Activated effector memory CD4-positive, alpha-beta T cell treated with anti-CD3 and anti-CD28 coated beads, Interleukin-2, amount 50 U/mL, for 16 hours (primary cell): ENCODE data around the gene PCGF6.
"Not testable (repeated sequence)": the region's sequence is repeated elsewhere in the genome, so short reads cannot be mapped to it uniquely, and the experiment has no call there.

Source experiments
- DNase-seq: peaks from one replicate; pipeline ENCODE4 v3.0.0-alpha.2; 2020

Gene PCGF6, protein sequence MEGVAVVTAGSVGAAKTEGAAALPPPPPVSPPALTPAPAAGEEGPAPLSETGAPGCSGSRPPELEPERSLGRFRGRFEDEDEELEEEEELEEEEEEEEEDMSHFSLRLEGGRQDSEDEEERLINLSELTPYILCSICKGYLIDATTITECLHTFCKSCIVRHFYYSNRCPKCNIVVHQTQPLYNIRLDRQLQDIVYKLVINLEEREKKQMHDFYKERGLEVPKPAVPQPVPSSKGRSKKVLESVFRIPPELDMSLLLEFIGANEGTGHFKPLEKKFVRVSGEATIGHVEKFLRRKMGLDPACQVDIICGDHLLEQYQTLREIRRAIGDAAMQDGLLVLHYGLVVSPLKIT

DNA sequence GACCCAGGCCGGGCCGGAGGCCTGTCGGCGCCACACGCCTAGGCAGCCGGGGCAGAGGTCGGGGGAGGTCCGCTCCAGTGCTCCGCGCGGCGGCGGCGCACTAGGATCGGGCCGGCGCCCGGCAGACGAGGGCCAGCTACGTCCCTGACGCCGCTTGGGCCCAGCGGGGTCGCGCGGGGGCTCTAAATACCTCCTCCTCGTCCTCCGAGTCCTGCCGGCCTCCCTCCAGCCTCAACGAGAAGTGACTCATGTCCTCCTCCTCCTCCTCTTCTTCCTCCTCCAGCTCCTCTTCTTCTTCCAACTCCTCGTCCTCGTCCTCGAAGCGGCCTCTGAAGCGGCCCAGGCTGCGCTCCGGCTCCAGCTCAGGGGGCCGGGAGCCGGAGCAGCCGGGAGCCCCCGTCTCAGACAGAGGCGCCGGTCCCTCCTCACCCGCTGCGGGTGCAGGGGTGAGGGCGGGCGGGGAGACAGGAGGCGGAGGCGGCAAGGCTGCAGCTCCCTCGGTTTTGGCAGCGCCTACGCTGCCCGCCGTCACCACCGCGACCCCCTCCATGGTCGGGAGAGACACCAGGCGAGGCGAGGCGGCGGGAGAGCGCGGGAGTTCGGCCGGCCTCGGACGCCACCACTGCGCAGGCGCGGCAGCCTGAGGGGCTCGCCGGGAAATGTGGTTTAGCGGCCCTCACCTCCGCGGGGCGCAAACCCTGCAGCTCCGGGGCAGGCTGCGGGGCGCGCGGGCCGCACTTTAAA lies at the start of gene PCGF6:
Gene PCGF6 (minus strand): TSS at position 624 of the 744 bp plus-strand sequence. CDS start 74 bp downstream, at position 550.
- peak; percentile 89 for DNase-seq

GRCh38 chr10:103397191-103397825 lies 46.4 kb upstream of the PCGF6 start:
- no peak for DNase-seq

GRCh38 chr10:103396789-103397087 lies 45.8 kb upstream of the PCGF6 start:
- DNase-seq, result no peak

DNA sequence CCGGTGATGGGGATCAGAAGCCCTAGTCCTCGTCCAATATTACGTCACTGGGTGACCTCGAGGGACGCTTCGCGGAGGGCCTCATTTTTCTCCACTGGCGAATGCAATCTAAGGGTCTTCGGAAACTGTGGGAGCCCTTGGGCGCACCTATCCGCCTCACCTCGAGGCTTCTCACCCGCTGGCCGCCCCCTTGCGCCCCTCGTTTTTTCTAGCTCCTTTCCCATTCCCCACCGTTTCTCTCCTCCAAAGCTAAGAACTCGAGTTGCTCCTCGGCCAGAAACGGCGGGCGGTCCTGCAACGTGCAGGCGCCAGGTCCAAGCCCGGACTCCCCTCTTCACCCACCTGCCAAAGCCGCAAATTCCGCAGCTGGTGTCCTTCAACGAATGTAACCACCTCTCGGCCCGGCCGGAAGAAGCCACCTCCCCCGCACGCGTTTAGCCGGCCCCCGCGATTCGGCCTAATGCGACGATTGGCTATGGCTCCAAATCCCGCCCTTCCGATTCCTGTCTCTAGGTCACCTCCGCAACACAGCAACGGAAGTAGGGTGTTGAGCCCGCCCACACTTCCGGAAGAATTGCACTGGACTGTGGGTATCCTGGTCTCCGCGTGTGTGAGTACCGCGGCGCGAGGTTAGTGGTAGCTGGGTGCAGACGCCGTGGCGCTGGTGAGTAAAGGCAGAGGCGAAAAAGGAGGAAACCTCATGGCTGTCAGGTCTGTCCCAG lies 45.3 kb upstream of the PCGF6 start, which contains the start of the genes ATP5MK and PDCD11:
Gene ATP5MK (minus strand): TSS at position 409 of the 722 bp plus-strand sequence. CDS start 4,018 bp downstream, outside the sequence.
Gene PDCD11 (plus strand): TSS at position 560 of the 722 bp plus-strand sequence. CDS start 1,801 bp downstream, outside the sequence.
- DNase-seq, result peak; percentile 99

DNA sequence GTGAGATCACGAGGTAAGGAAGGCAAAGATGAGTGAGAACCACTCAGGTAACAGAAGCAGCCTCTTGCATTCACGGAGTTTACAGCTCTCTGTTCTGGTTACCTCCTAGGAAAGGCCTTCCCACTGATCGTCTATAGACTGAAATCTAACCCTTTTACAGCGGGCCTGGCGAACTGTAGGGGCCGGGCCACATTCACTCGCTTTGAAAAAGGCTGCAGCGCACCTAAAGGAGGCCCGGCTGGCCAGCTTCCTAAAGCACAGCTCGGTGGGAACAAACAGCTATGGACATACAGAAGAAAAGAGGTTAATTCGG lies 44.8 kb upstream of the PCGF6 start:
- DNase-seq, result no peak

GRCh38 chr10:103394180-103394579 lies 43.2 kb upstream of the PCGF6 start:
- no peak for DNase-seq

DNA sequence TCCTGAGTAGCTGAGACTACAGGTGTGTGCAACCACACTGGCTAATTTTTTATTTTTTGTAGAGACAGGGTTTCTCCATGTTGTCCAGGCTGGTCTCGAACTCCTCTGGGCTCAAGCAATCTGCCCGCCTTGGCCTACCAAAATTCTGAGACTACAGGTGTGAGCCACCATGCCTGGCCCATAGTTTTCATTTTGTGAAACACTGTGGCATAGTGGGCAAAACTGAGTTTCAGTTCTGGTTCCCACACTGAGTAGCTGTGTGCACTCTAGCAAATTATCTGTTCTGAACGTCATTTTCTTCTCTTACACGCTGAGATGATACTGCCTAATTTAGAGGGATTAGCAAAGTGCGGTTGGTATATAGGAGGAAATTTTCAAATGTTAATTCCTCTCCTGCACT lies 31.8 kb upstream of the PCGF6 start:
- DNase-seq, result no peak

GRCh38 chr10:103374263-103374662 lies 23.3 kb upstream of the PCGF6 start:
- DNase-seq, result no peak

- DNase-seq, result no peak
Measured at GRCh38 chr10:103373544-103373943, 22.6 kb upstream of the PCGF6 start.

DNA sequence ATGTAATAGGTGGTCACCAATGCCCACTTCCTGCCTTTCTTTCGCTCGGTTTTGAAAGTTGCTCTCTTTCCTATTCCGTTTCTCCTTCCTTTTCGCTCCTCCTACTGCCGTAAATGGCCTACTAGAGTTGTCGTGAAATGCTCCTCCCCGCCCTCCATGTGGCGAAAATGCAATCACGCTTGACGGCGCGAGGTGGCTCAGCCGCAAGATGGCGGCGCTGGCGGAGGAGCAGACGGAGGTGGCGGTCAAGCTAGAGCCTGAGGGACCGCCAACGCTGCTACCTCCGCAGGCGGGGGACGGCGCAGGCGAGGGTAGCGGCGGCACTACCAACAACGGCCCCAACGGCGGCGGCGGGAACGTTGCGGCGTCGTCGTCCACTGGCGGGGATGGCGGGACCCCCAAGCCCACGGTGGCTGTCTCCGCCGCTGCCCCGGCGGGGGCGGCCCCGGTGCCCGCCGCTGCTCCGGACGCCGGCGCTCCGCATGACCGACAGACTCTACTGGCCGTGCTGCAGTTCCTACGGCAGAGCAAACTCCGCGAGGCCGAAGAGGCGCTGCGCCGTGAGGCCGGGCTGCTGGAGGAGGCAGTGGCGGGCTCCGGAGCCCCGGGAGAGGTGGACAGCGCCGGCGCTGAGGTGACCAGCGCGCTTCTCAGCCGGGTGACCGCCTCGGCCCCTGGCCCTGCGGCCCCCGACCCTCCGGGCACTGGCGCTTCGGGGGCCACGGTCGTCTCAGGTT lies 17.0 kb upstream of the PCGF6 start, which contains the start of gene TAF5:
Gene TAF5 (plus strand): TSS at position 195 of the 737 bp plus-strand sequence. CDS start 14 bp downstream, at position 209.
- DNase-seq, result peak; percentile 95

DNA sequence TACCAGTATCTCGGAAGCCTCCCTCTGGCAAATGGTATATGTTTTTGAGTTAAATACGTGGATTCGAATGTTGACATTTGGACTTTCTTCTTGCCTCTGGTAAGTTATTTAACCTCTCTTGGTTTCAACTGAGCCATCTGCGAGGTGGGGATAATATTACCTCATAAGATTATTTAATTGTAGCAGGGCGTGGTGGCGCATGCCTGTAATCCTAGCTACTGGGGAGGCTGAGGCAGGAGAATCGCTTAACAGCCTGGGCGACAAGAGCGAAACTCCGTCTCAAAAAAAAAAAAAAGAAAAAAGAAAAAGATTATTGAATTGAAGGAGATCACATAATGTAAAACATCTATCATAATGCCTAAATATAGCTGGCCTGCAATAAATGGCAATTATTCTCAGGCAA lies 16.4 kb upstream of the PCGF6 start:
- DNase-seq, result no peak

- DNase-seq, result not testable (repeated sequence)
Measured at GRCh38 chr10:103360791-103361190, 9.9 kb upstream of the PCGF6 start.

DNA sequence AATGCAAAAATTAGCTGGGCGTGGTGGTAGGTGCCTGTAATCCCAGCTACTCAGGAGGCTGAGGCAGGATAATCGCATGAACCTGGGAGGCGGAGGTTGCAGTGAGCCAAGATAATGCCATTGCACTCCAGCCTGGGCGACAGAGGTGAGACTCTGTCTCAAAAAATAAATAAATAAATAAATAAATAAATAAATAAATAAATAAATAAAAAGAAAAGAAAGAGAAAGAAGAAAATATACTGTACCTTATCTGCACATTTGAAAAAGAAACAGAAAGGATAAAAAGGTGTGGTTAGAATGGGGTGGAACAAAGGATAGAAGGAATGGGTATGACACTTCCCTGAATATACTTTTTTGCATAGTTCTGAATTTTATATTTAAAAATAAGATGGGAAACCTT lies 8.6 kb upstream of the PCGF6 start:
- DNase-seq, result not testable (repeated sequence)

GRCh38 chr10:103355906-103356599 lies 5.1 kb upstream of the PCGF6 start:
- no peak for DNase-seq

DNA sequence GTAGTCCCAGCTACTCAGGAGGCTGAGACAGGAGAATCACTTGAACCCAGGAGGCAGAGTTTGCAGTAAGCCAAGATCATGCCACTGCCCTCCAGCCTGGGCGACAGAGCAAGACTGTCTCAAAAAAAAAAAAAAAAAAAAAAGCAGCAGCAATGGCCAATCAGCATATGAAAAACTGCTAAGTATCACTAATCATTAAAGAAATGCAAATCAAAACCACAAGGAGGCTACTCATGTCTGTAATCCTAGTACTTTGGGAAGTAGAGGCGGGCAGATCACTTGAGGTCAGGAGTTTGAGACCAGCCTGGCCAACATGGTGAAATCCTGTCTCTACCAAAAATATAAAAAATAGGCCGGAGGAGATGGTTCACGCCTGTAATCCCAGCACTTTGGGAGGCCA lies 3.6 kb upstream of the PCGF6 start:
- not testable (repeated sequence) for DNase-seq

DNA sequence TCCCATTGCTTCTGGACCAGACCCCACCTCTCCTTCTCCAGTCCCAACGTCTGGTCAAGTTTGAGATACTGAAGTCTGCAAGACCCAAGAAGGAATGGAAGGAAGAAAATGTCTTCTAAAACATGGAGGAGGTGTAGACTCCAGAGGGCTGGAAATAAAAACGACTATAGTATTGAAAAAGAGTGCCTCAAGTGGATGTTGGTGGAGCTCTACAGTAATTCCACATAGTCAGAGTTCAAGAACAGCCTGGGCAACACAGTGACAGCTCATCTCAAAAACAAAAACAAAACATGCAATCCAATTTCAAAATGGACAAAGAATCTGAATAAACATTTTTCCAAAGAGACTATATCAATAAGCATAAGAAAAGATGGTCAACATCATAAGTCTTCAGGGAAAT lies 2.3 kb upstream of the PCGF6 start:
- no peak for DNase-seq

- DNase-seq, result no peak
Measured at GRCh38 chr10:103350175-103350516, 794 bp downstream of the PCGF6 start.

GRCh38 chr10:103336370-103336769 lies 14.6 kb downstream of the PCGF6 start:
- no peak for DNase-seq

DNA sequence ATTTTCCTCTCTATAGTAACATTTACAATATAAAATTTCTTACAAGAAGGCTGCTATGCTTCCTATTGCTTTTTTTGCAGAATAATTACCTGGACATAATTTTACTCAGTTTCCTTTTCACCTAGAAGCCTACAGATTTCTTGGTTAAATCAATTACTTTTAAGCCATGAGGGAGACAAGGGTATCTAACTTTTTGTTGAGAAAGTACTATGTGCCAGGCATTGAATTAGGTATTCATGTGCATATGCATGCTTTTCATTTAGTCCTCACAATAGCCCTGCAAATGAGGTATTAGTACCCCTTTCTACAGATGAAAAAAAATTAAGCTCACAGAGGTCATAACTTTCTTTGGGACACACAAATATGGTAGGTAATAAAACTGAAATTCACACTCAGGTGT lies 16.4 kb downstream of the PCGF6 start:
- DNase-seq, result no peak

DNA sequence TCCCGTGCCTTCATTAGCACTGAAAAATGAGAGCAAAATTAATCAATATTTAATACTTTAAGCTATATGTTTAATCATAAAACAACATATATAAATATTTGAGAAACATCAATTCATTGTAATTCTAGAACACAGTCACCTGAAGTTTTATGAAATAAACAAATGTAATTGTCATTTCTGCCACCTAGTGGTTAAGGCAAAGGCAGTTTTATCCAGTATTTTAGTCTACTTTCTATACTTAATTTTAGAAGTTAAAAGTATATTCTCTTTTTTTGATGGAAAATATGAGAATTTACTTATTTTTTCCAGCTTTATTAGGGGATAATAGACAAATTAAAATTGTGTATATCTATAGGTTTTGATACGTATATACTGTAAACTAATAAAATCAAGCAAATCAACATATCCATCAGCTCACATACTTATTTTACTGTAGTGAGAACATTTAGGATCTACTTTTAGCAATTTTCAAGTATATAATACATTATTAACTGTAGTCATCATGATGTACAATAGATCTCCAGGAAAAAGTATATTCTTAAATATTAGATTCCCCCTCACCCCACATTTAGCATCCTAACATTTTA lies 16.9 kb downstream of the PCGF6 start:
- no peak for DNase-seq

GRCh38 chr10:103327906-103328305 lies 23.0 kb downstream of the PCGF6 start:
- no peak for DNase-seq
